Non-pigmented ciliary epithelial cell (primary cell): ENCODE results near the gene PRPF6.
"Not testable (repeated sequence)": the region's sequence is repeated elsewhere in the genome, so short reads cannot be mapped to it uniquely, and the experiment has no call there.

ENCODE experiments used
- DNase-seq: peaks from one replicate; pipeline ENCODE4 v3.0.0-alpha.2; 2010; ENCODE audit warnings: low read depth

Gene PRPF6

GRCh38 chr20:63973636-63974401, 7.1 kb upstream of the PRPF6 start:
- DNase-seq, result no peak

GRCh38 chr20:63974402-63975200, 6.3 kb upstream of the PRPF6 start:
- DNase-seq, result no peak

DNA sequence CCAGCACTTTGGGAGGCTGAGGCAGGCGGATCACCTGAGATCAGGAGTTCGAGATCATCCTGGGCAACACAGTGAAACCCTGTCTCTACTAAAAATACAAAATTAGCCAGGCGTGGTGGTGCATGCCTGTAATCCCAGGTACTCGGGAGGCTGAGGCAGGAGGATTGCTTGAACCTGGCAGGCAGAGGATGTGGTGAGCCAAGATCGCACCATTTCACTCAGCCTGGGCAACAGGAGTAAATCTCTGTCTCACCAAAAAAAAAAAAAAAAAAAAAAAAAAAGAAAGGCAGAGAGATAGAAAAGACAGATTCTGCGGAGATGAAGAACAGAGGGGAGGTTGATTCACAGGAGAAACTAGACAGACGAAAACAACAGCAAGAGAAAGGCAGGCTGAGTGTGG, 4.4 kb upstream of the PRPF6 start:
- not testable (repeated sequence) for DNase-seq

- no peak for DNase-seq
Observed at GRCh38 chr20:63976980-63977738, 3.8 kb upstream of the PRPF6 start.

GRCh38 chr20:63977739-63978276, 3.1 kb upstream of the PRPF6 start:
- DNase-seq, result no peak

DNA sequence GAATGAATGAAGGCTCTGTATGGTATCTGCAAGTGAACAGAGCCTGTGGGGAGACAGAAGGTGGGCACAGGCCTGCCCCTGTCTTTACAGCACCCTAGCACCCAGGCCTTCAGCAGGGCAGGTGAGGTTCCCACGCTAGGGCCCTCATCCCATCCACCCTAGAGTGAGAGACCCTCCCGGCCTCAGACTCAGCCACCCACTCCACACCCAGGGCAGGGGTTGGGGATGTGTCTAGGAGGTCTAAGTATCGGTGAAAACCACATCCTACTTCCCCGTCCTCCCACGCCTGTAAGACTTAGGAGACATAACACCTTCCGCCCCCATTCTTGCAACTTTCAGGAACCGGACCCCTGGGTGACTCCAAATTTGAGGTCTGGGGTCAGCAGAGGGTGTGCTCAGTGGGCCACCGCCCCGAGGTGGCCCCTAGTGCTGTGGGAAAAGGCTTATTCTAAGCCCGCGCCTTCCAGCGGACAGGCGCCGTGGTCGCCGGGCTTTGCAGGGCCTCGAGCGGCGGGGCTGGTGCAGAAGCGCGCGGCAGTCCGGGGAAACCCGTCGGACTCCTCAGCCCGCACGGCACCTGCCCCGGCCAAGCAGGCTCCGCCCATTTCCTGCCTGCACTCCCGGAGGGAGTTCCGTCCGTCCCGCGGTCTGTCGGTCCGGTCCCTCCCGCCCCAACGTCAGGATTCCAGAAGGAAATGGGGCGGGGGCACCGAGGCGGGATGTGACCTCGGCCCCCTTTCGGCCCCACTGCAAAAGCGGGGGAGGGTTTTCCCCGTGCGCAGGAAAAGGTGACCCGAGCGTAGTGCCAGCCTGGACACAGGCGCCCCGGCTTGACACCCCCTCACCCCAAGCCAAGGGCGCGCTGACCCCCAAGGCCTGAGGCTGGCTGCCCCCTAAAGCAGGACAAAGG, 2.4 kb upstream of the PRPF6 start:
- no peak for DNase-seq

GRCh38 chr20:63979229-63979556, 1.7 kb upstream of the PRPF6 start:
- DNase-seq, result no peak

DNA sequence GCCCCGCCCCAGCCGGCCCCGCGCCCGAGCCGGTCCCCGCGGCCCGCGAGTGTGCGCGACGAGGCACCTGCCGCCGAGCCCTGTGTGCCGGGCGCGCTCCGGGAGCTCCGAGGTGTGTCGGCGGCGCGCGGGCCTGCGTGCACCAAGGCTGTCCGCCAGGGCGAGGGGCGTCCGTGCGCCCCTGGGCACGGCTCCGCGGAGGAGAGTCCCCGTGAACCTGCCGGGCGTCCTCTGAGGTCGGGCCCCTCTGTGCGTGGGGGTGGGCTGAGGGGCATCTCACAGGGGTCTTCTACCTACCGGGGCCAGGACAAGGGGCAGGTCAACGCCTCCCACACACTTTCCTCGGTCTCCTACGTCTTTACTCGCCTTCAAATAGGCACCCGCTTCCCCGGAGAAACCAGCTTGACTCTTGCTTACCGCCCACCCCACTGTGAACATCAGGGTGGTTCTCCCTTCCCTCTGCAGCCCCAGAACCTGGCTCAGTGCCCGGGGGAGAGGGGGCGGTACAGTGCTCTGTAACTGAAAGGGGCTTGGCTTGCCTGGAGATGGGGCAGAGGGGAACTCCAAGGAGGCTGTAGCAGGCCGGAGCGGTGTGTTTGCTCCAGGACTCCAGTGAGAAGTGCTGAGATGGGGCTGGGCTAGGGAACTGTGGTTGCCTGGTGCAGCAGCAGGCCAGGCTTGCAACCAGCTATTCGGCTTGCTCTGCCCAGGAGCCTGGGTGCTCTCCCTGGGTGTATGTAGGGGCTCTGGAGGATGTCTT, 1.2 kb upstream of the PRPF6 start, which contains the start of gene SAMD10:
Gene SAMD10, minus strand, starts transcription at position 86 of the 760 bp plus-strand sequence. CDS start 175 bp downstream, outside the sequence.
- DNase-seq, result no peak

DNA sequence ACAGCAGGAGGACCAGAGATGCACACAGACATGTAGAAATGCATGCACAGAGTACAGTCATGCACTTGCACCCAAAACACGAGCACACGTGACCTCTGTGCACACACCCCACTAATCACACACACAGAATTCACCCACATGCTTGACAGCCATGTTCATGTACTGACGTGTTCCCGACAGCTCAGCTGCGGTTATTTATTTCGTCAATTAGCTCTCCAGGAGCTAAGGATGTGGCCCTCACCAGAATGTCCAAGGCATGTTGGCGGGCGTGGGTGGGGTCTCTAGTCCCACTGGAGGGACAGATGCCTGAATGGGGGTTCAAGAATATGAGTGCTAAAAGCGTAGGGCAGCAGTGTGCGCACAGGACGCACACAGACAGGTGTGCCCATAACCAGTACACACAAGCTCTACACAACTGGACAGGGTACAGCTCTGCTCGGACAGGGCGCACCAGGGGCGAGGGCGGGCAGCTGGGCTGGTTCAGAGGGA, 571 bp upstream of the PRPF6 start:
- no peak for DNase-seq

- no peak for DNase-seq
Observed at GRCh38 chr20:63982937-63983336, 2.0 kb downstream of the PRPF6 start.

DNA sequence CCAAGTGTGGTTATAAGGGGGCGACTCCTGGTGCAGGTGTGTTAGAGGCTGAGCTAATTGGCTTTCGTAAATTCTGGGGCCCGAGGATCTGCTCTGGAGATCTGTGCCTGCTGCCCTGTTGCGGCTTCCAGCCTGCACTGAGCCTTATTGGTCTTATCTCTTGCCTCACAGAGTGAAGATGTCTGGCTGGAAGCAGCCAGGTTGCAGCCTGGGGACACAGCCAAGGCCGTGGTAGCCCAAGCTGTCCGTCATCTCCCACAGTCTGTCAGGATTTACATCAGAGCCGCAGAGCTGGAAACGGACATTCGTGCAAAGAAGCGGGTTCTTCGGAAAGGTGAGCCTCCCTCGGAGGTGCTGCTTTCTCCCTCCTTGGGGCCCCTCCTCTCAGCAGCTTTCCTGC, 20.0 kb downstream of the PRPF6 start:
- DNase-seq, result no peak

- no peak for DNase-seq
Observed at GRCh38 chr20:64001607-64002011, 20.7 kb downstream of the PRPF6 start.

GRCh38 chr20:64003960-64004725, 23.2 kb downstream of the PRPF6 start:
- no peak for DNase-seq

DNA sequence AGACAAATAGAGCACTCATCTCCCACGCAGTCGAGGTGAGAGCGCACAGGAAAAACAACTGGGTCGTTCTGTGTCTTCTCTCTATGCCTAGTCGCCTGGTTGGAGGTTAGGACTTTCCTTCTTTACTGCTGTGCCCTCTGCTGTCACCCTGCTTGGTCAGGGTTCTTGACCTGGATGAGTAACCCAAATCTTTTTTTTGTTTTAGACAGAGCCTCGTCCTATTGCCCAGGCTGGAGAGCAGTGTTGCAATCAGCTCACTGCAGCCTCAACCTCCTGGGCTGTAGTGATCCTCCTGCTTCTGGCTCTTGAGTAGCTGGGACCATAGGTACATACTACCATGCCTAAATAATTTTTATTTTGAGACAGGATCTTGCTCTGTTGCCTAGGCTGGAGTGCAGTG, 24.5 kb downstream of the PRPF6 start:
- no peak for DNase-seq

DNA sequence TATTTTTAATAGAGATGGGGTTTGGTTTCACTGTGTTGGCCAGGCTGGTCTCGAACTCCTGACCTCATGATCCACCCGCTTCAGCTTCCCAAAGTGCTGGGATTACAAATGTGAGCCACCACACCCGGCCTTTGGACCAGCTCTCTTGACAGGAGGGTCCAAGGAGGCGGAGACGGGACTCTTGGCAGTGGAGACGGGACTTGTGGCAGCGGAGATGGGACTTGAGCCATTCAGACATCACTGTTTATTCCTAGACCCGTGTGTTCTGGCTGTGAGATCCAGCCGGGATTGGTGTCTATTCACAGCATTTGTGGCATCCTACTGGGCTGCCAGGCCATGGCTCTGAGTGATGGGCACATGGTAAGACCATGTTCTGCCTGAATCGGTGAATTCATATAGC, 25.6 kb downstream of the PRPF6 start:
- no peak for DNase-seq

DNA sequence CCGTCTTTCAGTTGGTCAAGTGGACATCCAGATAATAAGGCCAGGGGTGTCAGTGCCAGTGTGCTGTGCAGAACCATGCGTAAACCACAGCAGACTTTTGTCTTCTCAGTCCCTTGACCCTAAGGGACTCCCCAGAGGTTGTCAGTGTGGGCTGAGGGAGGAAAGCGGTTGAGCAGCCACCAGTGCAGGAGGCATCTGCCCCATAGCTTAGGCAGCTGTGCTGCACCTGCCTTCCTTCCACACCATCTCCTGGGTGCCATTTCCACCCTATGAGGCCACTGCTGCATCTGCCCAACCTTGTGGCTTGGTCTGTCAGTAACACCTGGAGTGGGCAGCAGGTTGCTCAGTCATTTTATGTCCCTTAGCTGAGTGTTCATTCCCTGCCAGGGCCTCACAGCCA, 26.0 kb downstream of the PRPF6 start:
- no peak for DNase-seq

DNA sequence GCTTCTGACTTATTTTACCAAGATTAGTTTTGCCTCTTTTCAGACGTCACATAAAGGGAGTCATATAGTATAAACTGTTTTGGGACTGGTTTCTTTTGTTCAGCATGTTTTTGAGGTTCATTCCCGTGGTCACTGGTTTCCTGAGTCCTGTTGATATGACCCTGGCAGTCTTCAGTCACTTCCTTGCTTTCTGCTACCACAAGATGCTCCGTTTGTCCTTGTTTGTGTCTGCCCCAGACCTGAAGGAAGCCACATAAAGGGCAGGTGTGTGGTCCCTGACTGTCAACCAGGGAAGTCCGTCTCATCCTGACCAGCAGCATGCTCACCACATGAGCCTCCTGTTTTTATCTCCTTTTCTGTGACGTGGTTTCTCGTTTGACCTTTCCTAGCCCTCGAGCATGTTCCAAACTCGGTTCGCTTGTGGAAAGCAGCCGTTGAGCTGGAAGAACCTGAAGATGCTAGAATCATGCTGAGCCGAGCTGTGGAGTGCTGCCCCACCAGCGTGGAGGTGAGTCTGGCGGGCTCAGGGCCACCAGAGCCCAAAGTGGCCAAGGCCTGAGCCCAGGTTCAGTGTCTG, 29.0 kb downstream of the PRPF6 start:
- no peak for DNase-seq

GRCh38 chr20:64010711-64011237, 29.8 kb downstream of the PRPF6 start:
- no peak for DNase-seq

GRCh38 chr20:64011366-64011779, 30.4 kb downstream of the PRPF6 start:
- no peak for DNase-seq
